H9 (cell line): ENCODE data around the gene CCSER1. TPM values are rescaled to one million over a fixed set of nuclear protein-coding genes. Genes with fewer than 3 reads are reported as not detected.

Source experiments
- DNase-seq: peaks from one replicate; pipeline ENCODE4 v3.0.0-alpha.2; 2017
- H2AFZ ChIP-seq: one replicate; pipeline ENCODE4 v1.6.1; 2013; ENCODE audit warnings: mild to moderate bottlenecking, low read length, control low read depth, moderate library complexity
- H2AK5ac ChIP-seq: 2 replicates; pipeline ENCODE4 v1.6.1; 2013; ENCODE audit warnings: low read length, control low read depth, mixed read lengths; ENCODE audit not compliant: insufficient read length
- H2BK120ac ChIP-seq: one replicate; pipeline ENCODE4 v1.6.1; 2013; ENCODE audit warnings: low read depth, mild to moderate bottlenecking, low read length, control low read depth, inconsistent platforms; ENCODE audit not compliant: poor library complexity, severe bottlenecking
- H2BK12ac ChIP-seq: 2 replicates; pipeline ENCODE4 v1.6.1; 2013; ENCODE audit warnings: low read length, control low read depth, mixed read lengths, low read depth; ENCODE audit not compliant: insufficient read length
- H2BK15ac ChIP-seq: 2 replicates; pipeline ENCODE4 v1.6.1; 2013; ENCODE audit warnings: low read depth, low read length, control low read depth
- H2BK20ac ChIP-seq: one replicate; pipeline ENCODE4 v1.6.1; 2013; ENCODE audit warnings: low read depth, mild to moderate bottlenecking, low read length, control low read depth, inconsistent platforms; ENCODE audit not compliant: poor library complexity, severe bottlenecking
- H2BK5ac ChIP-seq: 2 replicates; pipeline ENCODE4 v1.6.1; 2013; ENCODE audit warnings: low read length, control low read depth, mixed read lengths; ENCODE audit not compliant: insufficient read length
- H3K14ac ChIP-seq: 2 replicates; pipeline ENCODE4 v1.6.1; 2013; ENCODE audit warnings: low read length, control low read depth; ENCODE audit not compliant: insufficient read depth
- H3K18ac ChIP-seq: 2 replicates; pipeline ENCODE4 v1.6.1; 2013; ENCODE audit warnings: low read depth, mild to moderate bottlenecking, mixed read lengths, low read length, control low read depth; ENCODE audit not compliant: insufficient read length
- H3K23ac ChIP-seq: 2 replicates; pipeline ENCODE4 v1.6.1; 2013; ENCODE audit warnings: low read length, control low read depth, mixed read lengths, low read depth; ENCODE audit not compliant: insufficient read length
- H3K23me2 ChIP-seq: 2 replicates; pipeline ENCODE4 v1.6.1; 2013; ENCODE audit warnings: low read depth, mild to moderate bottlenecking, mixed read lengths, low read length, control low read depth; ENCODE audit not compliant: insufficient read length, poor library complexity, severe bottlenecking
- H3K27ac ChIP-seq: 2 replicates; pipeline ENCODE4 v1.5.1; 2013; ENCODE audit warnings: low read length, control low read depth, mixed read lengths, low read depth; ENCODE audit not compliant: insufficient read length
- H3K27me3 ChIP-seq: 2 replicates; pipeline ENCODE4 v1.6.1; 2013; ENCODE audit warnings: low read length, control low read depth, inconsistent platforms; ENCODE audit not compliant: insufficient read depth
- H3K4ac ChIP-seq: 2 replicates; pipeline ENCODE4 v1.6.1; 2013; ENCODE audit warnings: low read depth, mild to moderate bottlenecking, control low read depth, inconsistent platforms, low read length, moderate library complexity
- H3K4me1 ChIP-seq: 2 replicates; pipeline ENCODE4 v1.6.1; 2013; ENCODE audit warnings: low read length, control low read depth, inconsistent platforms; ENCODE audit not compliant: insufficient read depth
- H3K4me2 ChIP-seq: 2 replicates; pipeline ENCODE4 v1.6.1; 2013; ENCODE audit warnings: low read length, control low read depth, mixed read lengths; ENCODE audit not compliant: insufficient read length, insufficient read depth
- H3K56ac ChIP-seq: 2 replicates; pipeline ENCODE4 v1.6.1; 2013; ENCODE audit warnings: low read depth, mild to moderate bottlenecking, mixed read lengths, low read length, control low read depth; ENCODE audit not compliant: insufficient read length
- H3K79me1 ChIP-seq: 2 replicates; pipeline ENCODE4 v1.6.1; 2013; ENCODE audit warnings: low read depth, mild to moderate bottlenecking, moderate library complexity, low read length, control low read depth, inconsistent platforms; ENCODE audit not compliant: insufficient read depth, poor library complexity, severe bottlenecking
- H3K79me2 ChIP-seq: 2 replicates; pipeline ENCODE4 v1.6.1; 2013; ENCODE audit warnings: low read length, control low read depth, inconsistent platforms; ENCODE audit not compliant: insufficient read depth
- H3K9ac ChIP-seq: 2 replicates; pipeline ENCODE4 v1.6.1; 2013; ENCODE audit warnings: low read length, control low read depth, mixed read lengths; ENCODE audit not compliant: insufficient read length; ENCODE audit errors: extremely low read depth
- H3K9me3 ChIP-seq: one replicate; pipeline ENCODE4 v1.6.1; 2013; ENCODE audit warnings: low read depth, low read length, inconsistent platforms; ENCODE audit not compliant: control insufficient read depth
- H3T11ph ChIP-seq: one replicate; pipeline ENCODE4 v1.6.1; 2013; ENCODE audit warnings: mild to moderate bottlenecking, low read length, control low read depth, inconsistent platforms
- H4K20me1 ChIP-seq: one replicate; pipeline ENCODE4 v1.6.1; 2013; ENCODE audit not compliant: control insufficient read depth, insufficient read length, insufficient read depth
- H4K5ac ChIP-seq: 2 replicates; pipeline ENCODE4 v1.6.1; 2013; ENCODE audit warnings: low read depth, mild to moderate bottlenecking, mixed read lengths, low read length, control low read depth; ENCODE audit not compliant: insufficient read length
- H4K8ac ChIP-seq: replicated peaks from 2 replicates; pipeline ENCODE4 v1.6.1; 2013; ENCODE audit warnings: low read length, control low read depth, mixed read lengths, low read depth; ENCODE audit not compliant: insufficient read length
- H4K91ac ChIP-seq: 2 replicates; pipeline ENCODE4 v1.6.1; 2013; ENCODE audit warnings: low read depth, mild to moderate bottlenecking, moderate library complexity, mixed read lengths, low read length, control low read depth; ENCODE audit not compliant: insufficient read length
- H3K27ac Mint-ChIP-seq, 3 experiments: 2 replicates in 2 of 3; 3 replicates in 1 of 3; pipeline ENCODE4 v1.8.0; 2020 to 2021; ENCODE audit warnings: mixed read lengths in 3 of 3, mild to moderate bottlenecking in 1 of 3, moderate library complexity in 1 of 3
- H3K27me3 Mint-ChIP-seq: 2 replicates; pipeline ENCODE4 v1.8.0; 2021; ENCODE audit warnings: low read depth, mild to moderate bottlenecking, moderate library complexity, mixed read lengths
- H3K36me3 Mint-ChIP-seq, 3 experiments: 2 replicates in 2 of 3; 3 replicates in 1 of 3; pipeline ENCODE4 v1.8.0; 2020 to 2021; ENCODE audit warnings: low read depth in 3 of 3, mixed read lengths in 3 of 3; ENCODE audit not compliant: insufficient read depth in 1 of 3
- H3K4me1 Mint-ChIP-seq, 2 experiments: 2 replicates each; pipeline ENCODE4 v1.8.0; 2020; ENCODE audit warnings: mixed read lengths in 2 of 2
- H3K4me3 Mint-ChIP-seq, 2 experiments: 2 replicates in 1 of 2; 3 replicates in 1 of 2; pipeline ENCODE4 v1.8.0; 2020 to 2021; ENCODE audit warnings: mild to moderate bottlenecking in 2 of 2, mixed read lengths in 2 of 2, moderate library complexity in 1 of 2
- H3K9me3 Mint-ChIP-seq, 2 experiments: 2 replicates in 1 of 2; 3 replicates in 1 of 2; pipeline ENCODE4 v1.8.0; 2020; ENCODE audit warnings: mild to moderate bottlenecking in 2 of 2, mixed read lengths in 2 of 2, moderate library complexity in 1 of 2
- WGBS: extraction: QIAGEN DNeasy Blood & Tissue Kit; methylation state at CpG from one replicate; pipeline ENCODE4 v1.1.7; 2013; ENCODE audit warnings: missing lambda C conversion rate, low lambda C conversion rate, mixed read lengths; ENCODE audit not compliant: insufficient read length; ENCODE audit errors: extremely low coverage; 5-methylcytosine and 5-hydroxymethylcytosine counted together
- total RNA-seq: library from RNA; stranded (reverse); gene quantifications from 2 replicates; pipeline ENCODE4 v1.2.1, GENCODE V29; 2021
- TF ChIP-seq, protein P1 (sequence below): fragments of 200-600 bp; sonication (generic); conservative IDR thresholded peaks from 3 replicates; pipeline ENCODE4 v1.8.0; 2021; ENCODE audit warnings: antibody characterized with exemption, mild to moderate bottlenecking

The CCSER1 gene
- total RNA-seq, 1 experiment from 2014 or later = 0.37 TPM

DNA sequence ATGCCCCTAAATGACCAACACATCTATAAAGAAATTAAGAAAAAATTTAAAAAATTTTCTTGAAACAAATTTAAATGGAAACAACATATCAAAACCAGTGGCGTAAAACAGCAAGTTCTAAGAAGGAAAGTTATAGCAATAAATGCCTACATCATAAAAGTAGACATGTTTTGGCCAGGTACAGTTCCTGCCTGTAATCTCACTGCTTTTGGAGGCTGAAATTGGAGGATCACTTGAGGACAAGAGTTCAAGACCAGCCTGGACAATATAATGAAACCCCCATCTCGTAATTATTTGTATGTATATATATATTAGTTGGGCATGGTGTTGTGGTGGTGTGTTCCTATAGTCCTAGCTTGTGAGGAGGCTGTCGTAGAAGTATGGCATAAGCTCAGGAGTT lies 1504.1 kb downstream of the CCSER1 start:
- Histone ChIP-seq H4K20me1 (no peaks in the 10 kb centered on the region), H2BK5ac (no peak overlapping the region), H3K23ac (no peak overlapping the region), H2BK15ac (no peak overlapping the region), H3K56ac (no peak overlapping the region), H3T11ph (no peak overlapping the region), H3K23me2 (no peaks in the 10 kb centered on the region), H3K14ac (no peak overlapping the region), H3K18ac (no peak overlapping the region), H3K9ac (no peak overlapping the region), H2AK5ac (no peak overlapping the region), H3K4me1 (no peaks in the 10 kb centered on the region), H4K8ac (no peak overlapping the region), H3K27ac (no peak overlapping the region), H3K4me2 (no peak overlapping the region), H3K79me2 (no peaks in the 10 kb centered on the region), H3K4ac (no peak overlapping the region), H3K27me3 (no peaks in the 10 kb centered on the region), H3K79me1 (no peaks in the 10 kb centered on the region), H4K5ac (no peak overlapping the region), H2BK12ac (no peak overlapping the region), H2BK120ac (no peak overlapping the region), H3K9me3 (no peaks in the 10 kb centered on the region), H4K91ac (no peak overlapping the region), H2AFZ (no peak overlapping the region), H2BK20ac (no peak overlapping the region)
- TF ChIP-seq, protein P1, sequence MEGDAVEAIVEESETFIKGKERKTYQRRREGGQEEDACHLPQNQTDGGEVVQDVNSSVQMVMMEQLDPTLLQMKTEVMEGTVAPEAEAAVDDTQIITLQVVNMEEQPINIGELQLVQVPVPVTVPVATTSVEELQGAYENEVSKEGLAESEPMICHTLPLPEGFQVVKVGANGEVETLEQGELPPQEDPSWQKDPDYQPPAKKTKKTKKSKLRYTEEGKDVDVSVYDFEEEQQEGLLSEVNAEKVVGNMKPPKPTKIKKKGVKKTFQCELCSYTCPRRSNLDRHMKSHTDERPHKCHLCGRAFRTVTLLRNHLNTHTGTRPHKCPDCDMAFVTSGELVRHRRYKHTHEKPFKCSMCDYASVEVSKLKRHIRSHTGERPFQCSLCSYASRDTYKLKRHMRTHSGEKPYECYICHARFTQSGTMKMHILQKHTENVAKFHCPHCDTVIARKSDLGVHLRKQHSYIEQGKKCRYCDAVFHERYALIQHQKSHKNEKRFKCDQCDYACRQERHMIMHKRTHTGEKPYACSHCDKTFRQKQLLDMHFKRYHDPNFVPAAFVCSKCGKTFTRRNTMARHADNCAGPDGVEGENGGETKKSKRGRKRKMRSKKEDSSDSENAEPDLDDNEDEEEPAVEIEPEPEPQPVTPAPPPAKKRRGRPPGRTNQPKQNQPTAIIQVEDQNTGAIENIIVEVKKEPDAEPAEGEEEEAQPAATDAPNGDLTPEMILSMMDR = no peak
- Mint-ChIP-seq H3K4me1 (peaks cover 28 to 38% of the 10 kb centered on the region in 2 experiments), H3K9me3 (peaks cover 6 to 26% of the 10 kb centered on the region in 2 experiments; a peak in 4 of 5 replicates), H3K27ac (no peak overlapping the region), H3K27me3 (no peaks in the 10 kb centered on the region), H3K36me3 (peaks cover 39 to 47% (median 43%) of the 10 kb centered on the region in 3 experiments), H3K4me3 (no peak overlapping the region)
- no peak for DNase-seq
- no CpG with 5 or more reads among the region's 3 CpGs for WGBS
